CD14-positive monocyte (primary cell): ENCODE data around the gene AGT. TPM values are rescaled to one million over a fixed set of nuclear protein-coding genes. Genes with fewer than 3 reads are reported as not detected.

Experiments
- DNase-seq, 3 donors: peaks; one replicate each; pipeline ENCODE4 v3.0.0-alpha.2; 2011 to 2022
- H2AFZ ChIP-seq: 2 replicates; pipeline ENCODE4 v1.6.0; 2012; ENCODE audit warnings: mild to moderate bottlenecking, low read depth, low read length, inconsistent platforms; ENCODE audit not compliant: insufficient read depth, poor library complexity, severe bottlenecking
- H3K27ac ChIP-seq, 2 donors: 1 replicate in 1 of 2; 2 replicates in 1 of 2; pipeline ENCODE4 v1.5.1; 2012 to 2013; ENCODE audit warnings: low read length in 2 of 2, control low read depth in 1 of 2, inconsistent platforms in 1 of 2, low read depth in 1 of 2, mild to moderate bottlenecking in 1 of 2
- H3K27me3 ChIP-seq, 2 donors: one replicate each; pipeline versions ENCODE4 v1.6.0 to v1.6.1; 2011 to 2013; ENCODE audit warnings: low read length in 2 of 2; ENCODE audit not compliant: control insufficient read depth in 2 of 2, insufficient read depth in 2 of 2
- H3K36me3 ChIP-seq, 2 donors: replicated peaks in 1 of 2; 1 replicate in 1 of 2; 2 replicates in 1 of 2; pipeline versions ENCODE4 v1.5.1 to v1.6.1; 2012 to 2013; ENCODE audit warnings: low read length in 2 of 2, control low read depth in 1 of 2, inconsistent platforms in 1 of 2, mild to moderate bottlenecking in 1 of 2; ENCODE audit not compliant: insufficient read depth in 2 of 2, control insufficient read depth in 1 of 2
- H3K4me1 ChIP-seq, 2 donors: 1 replicate in 1 of 2; 2 replicates in 1 of 2; pipeline versions ENCODE4 v1.5.1 to v1.6.1; 2012 to 2013; ENCODE audit warnings: low read length in 2 of 2, control low read depth in 1 of 2, inconsistent platforms in 1 of 2, mild to moderate bottlenecking in 1 of 2, moderate library complexity in 1 of 2; ENCODE audit not compliant: insufficient read depth in 2 of 2, control insufficient read depth in 1 of 2
- H3K4me2 ChIP-seq: replicated peaks from 2 replicates; pipeline ENCODE3; 2012; ENCODE audit warnings: low read length, moderate library complexity, mild to moderate bottlenecking; ENCODE audit not compliant: poor library complexity, severe bottlenecking; ENCODE audit errors: extremely low read depth
- H3K4me3 ChIP-seq, 3 experiments: fragments of 200-600 bp in 1 of 3; sonication (generic) in 1 of 3; replicated peaks in 1 of 3; 1 replicate in 2 of 3; 2 replicates in 1 of 3; pipeline ENCODE4 v1.5.1; 2011 to 2013; ENCODE audit warnings: low read length in 3 of 3, mild to moderate bottlenecking in 3 of 3, control low read depth in 2 of 3, low read depth in 2 of 3, inconsistent platforms in 1 of 3, moderate library complexity in 1 of 3
- H3K79me2 ChIP-seq: 2 replicates; pipeline ENCODE4 v1.6.0; 2012; ENCODE audit warnings: mild to moderate bottlenecking, control low read depth, inconsistent platforms, low read length, moderate library complexity; ENCODE audit not compliant: insufficient read depth
- H3K9ac ChIP-seq: 2 replicates; pipeline ENCODE4 v1.6.0; 2017; ENCODE audit warnings: low read length, mild to moderate bottlenecking; ENCODE audit not compliant: insufficient read depth, poor library complexity, severe bottlenecking
- H3K9me3 ChIP-seq, 2 donors: replicated peaks in 1 of 2; 1 replicate in 1 of 2; 2 replicates in 1 of 2; pipeline versions ENCODE4 v1.5.1 to v1.6.1; 2012 to 2013; ENCODE audit warnings: low read length in 2 of 2, control low read depth in 1 of 2; ENCODE audit not compliant: control insufficient read depth in 1 of 2, insufficient read depth in 1 of 2
- H4K20me1 ChIP-seq: 2 replicates; pipeline ENCODE4 v1.6.0; 2012; ENCODE audit warnings: mild to moderate bottlenecking, low read length, control low read depth, moderate library complexity; ENCODE audit not compliant: insufficient read depth
- H3K27ac Mint-ChIP-seq, 7 donors: one replicate each; pipeline ENCODE4 v1.8.0; 2020; ENCODE audit warnings: mild to moderate bottlenecking in 7 of 7, mixed read lengths in 7 of 7, moderate library complexity in 6 of 7, inconsistent platforms in 2 of 7
- H3K27me3 Mint-ChIP-seq, 3 donors: one replicate each; pipeline ENCODE4 v1.8.0; 2021 to 2022; ENCODE audit warnings: low read depth in 3 of 3, mild to moderate bottlenecking in 3 of 3, mixed read lengths in 3 of 3, moderate library complexity in 3 of 3, inconsistent platforms in 1 of 3
- H3K36me3 Mint-ChIP-seq, 2 donors: one replicate each; pipeline ENCODE4 v1.8.0; 2020; ENCODE audit warnings: mixed read lengths in 2 of 2, inconsistent platforms in 1 of 2, mild to moderate bottlenecking in 1 of 2
- H3K4me1 Mint-ChIP-seq: one replicate; pipeline ENCODE4 v1.8.0; 2020; ENCODE audit warnings: mild to moderate bottlenecking, mixed read lengths
- H3K4me3 Mint-ChIP-seq, 2 donors: one replicate each; pipeline ENCODE4 v1.8.0; 2020; ENCODE audit warnings: mild to moderate bottlenecking in 2 of 2, mixed read lengths in 2 of 2, moderate library complexity in 1 of 2
- H3K9me3 Mint-ChIP-seq, 7 donors: one replicate each; pipeline ENCODE4 v1.8.0; 2020 to 2022; ENCODE audit warnings: mixed read lengths in 7 of 7, mild to moderate bottlenecking in 6 of 7, moderate library complexity in 6 of 7, inconsistent platforms in 2 of 7
- CTCF ChIP-seq: fragments of 200-600 bp; IDR thresholded peaks from one replicate; pipeline ENCODE4 v1.8.0; 2022; ENCODE audit warnings: antibody characterized with exemption, mild to moderate bottlenecking
- WGBS: methylation state at CpG from one replicate; pipeline ENCODE4 v1.1.5; 2013; ENCODE audit warnings: missing lambda C conversion rate; ENCODE audit not compliant: insufficient coverage; 5-methylcytosine and 5-hydroxymethylcytosine counted together
- intact Hi-C, 2 donors: fragments of 100-400 bp; cut with micrococcal nuclease; formaldehyde crosslinking; loops; one replicate each; pipeline versions ENCODE4 v1.15.0 to v1.15.1; 2023
- polyA minus RNA-seq: library from RNA; depleted of rRNA, polyadenylated mRNA; stranded (reverse); fragments of >200 nt; gene quantifications from 2 replicates; pipeline ENCODE4 v1.2.3, GENCODE V29; 2012
- polyA plus RNA-seq, 3 donors: library from polyadenylated mRNA; depleted of rRNA in 1 of 3; unstranded in 2 of 3; stranded (reverse) in 1 of 3; fragments of 300-500 nt in 2 of 3; fragments of >200 nt in 1 of 3; fragmentation: Illumina TruSeq in 2 of 3; gene quantifications; 1 replicate in 2 of 3; 2 replicates in 1 of 3; pipeline ENCODE4 v1.2.3, GENCODE V29; 2012 to 2021
- total RNA-seq, 12 experiments: library from RNA in 1 of 12; stranded (reverse) in 1 of 12; fragments of 120-200 nt in 1 of 12; gene quantifications; one replicate each; pipeline ENCODE4 v1.2.4 and lab custom pipeline; 2013 to 2026; ENCODE audit warnings: mixed read lengths in 6 of 12, inconsistent platforms in 1 of 12

The AGT gene
- 0.19 TPM for total RNA-seq (2013)
- under 1 TPM in 1 of 3 donors, not detected in 2; 0.04 TPM for polyA plus RNA-seq
- polyA minus RNA-seq: not detected in 2 replicates
- total RNA-seq (lab: John Stamatoyannopoulos, UW): 0 to 3.5 (median 0.07) reads per million in 11 experiments

GRCh38 chr1:230713915-230714764, at the start of gene AGT:
TSS of gene AGT (minus strand) at chr1:230714122. CDS start at chr1:230710823, 3,299 bp downstream.
- no peak within 1 kb of the TSS for H3K9ac ChIP-seq
- peak within 1 kb of the TSS; percentile 2 for H2AFZ ChIP-seq
- Mint-ChIP-seq H3K4me1 (peaks cover 6% of the 10 kb centered on the region), H3K9me3 (peaks cover 2 to 9% (median 6%) of the 10 kb centered on the region in 7 donors), H3K27me3 (peaks cover 4 to 7% (median 7%) of the 10 kb centered on the region in 3 donors), H3K4me3 (peak within 1 kb of the TSS in 1 of 2 donors; percentile 7), H3K36me3 (no peaks in the 10 kb centered on the region), H3K27ac (peak within 1 kb of the TSS in 1 of 7 donors; percentile 3)
- WGBS: 42% methylated on average over 16 of the region's 24 CpGs
- no peak for TF ChIP-seq CTCF
- H3K27me3 ChIP-seq: no peaks in the 10 kb centered on the region
- DNase-seq: no peak
- no peaks in the 10 kb centered on the region for H3K79me2 ChIP-seq
- intact Hi-C loops: no loop called here
- no peak within 1 kb of the TSS for H3K4me2 ChIP-seq
- no peaks in the 10 kb centered on the region for H4K20me1 ChIP-seq
- H3K4me3 ChIP-seq: no peak within 1 kb of the TSS
- H3K9me3 ChIP-seq: peaks cover 0 to 4% of the 10 kb centered on the region in 2 donors
- H3K27ac ChIP-seq: no peak within 1 kb of the TSS
- H3K4me1 ChIP-seq: no peaks in the 10 kb centered on the region
- no peaks in the 10 kb centered on the region for H3K36me3 ChIP-seq

- Mint-ChIP-seq H3K9me3 (peaks cover 0 to 3% (median 0%) of the 10 kb centered on the region in 7 donors), H3K4me1 (no peaks in the 10 kb centered on the region), H3K4me3 (no peak overlapping the region), H3K36me3 (no peaks in the 10 kb centered on the region), H3K27me3 (peaks cover 6 to 17% (median 7%) of the 10 kb centered on the region in 3 donors), H3K27ac (no peak overlapping the region)
- Histone ChIP-seq H3K36me3 (no peaks in the 10 kb centered on the region), H3K9ac (no peak overlapping the region), H3K4me1 (no peaks in the 10 kb centered on the region), H3K79me2 (no peaks in the 10 kb centered on the region), H3K27me3 (no peaks in the 10 kb centered on the region), H3K9me3 (no peaks in the 10 kb centered on the region), H3K4me2 (no peak overlapping the region), H2AFZ (no peak overlapping the region), H3K27ac (no peak overlapping the region), H4K20me1 (no peaks in the 10 kb centered on the region), H3K4me3 (no peak overlapping the region)
- intact Hi-C loops: no loop called here
- no peak for DNase-seq
- 82% methylated on average over 4 of the region's 8 CpGs for WGBS
- no peak for TF ChIP-seq CTCF
Measured at GRCh38 chr1:230761443-230762167, 47.7 kb upstream of the AGT start.
